Measurements from ENCODE around the gene FBLN1. TPM values are rescaled to one million over a fixed set of nuclear protein-coding genes. Genes with fewer than 3 reads are reported as not detected.

The FBLN1 gene
- polyA plus RNA-seq, 3 donors = 0.03 to 0.17 TPM; not detected in 1

DNA sequence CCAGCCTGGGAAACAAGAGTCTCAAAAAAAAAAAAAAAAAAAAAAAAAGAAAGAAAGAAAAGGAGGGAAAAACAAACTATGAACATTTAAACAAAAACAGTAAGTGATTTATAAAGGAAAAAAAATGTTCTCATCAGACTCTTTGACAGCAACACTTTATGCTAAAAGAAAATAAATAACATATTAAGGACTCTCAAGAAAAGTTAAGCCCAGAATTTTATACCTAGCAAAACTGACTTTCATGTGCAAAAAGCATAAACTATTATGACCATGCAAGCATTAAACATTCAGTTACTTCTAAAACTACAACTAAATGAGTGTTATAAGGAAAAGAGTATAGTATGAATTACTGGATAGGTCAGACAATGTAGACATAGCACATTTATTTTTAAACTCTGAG is 68.4 kb downstream of the FBLN1 start:
- intact Hi-C loops (cut with micrococcal nuclease) = loop anchor here in 1 of 2 donors (10.0 kb wide), 1 partner anchor 304 kb away; no protein-coding TSS in a partner anchor
- Histone ChIP-seq H3K4me1 (ENCODE audit: control insufficient read depth in 1 of 2, insufficient read depth in 2 of 2, low read length in 2 of 2) (no peaks in the 10 kb centered on the region), H3K4me2 (replicated peaks; ENCODE audit: extremely low read depth, low read length, poor library complexity, severe bottlenecking) (no peak overlapping the region), H3K4me3 (replicated peaks in 1 of 3; ENCODE audit: low read depth in 2 of 3, low read length in 3 of 3) (no peak overlapping the region), H3K27ac (ENCODE audit: low read depth in 1 of 2, low read length in 2 of 2) (no peak overlapping the region), H3K9ac (ENCODE audit: insufficient read depth, low read length, poor library complexity, severe bottlenecking) (no peak overlapping the region), H3K27me3 (ENCODE audit: control insufficient read depth in 2 of 2, insufficient read depth in 2 of 2, low read length in 2 of 2) (peaks cover 0 to 4% of the 10 kb centered on the region in 2 donors), H3K36me3 (replicated peaks in 1 of 2; ENCODE audit: control insufficient read depth in 1 of 2, insufficient read depth in 2 of 2, low read length in 2 of 2) (no peaks in the 10 kb centered on the region), H4K20me1 (ENCODE audit: insufficient read depth, low read length) (no peaks in the 10 kb centered on the region), H2AFZ (ENCODE audit: insufficient read depth, low read depth, low read length, poor library complexity, severe bottlenecking) (no peak overlapping the region), H3K9me3 (replicated peaks in 1 of 2; ENCODE audit: control insufficient read depth in 1 of 2, insufficient read depth in 1 of 2, low read length in 2 of 2) (peaks cover 4 to 8% of the 10 kb centered on the region in 2 donors), H3K79me2 (ENCODE audit: insufficient read depth, low read length) (no peaks in the 10 kb centered on the region)
- DNase-seq = no peak
- Mint-ChIP-seq H3K27me3 (ENCODE audit: low read depth in 3 of 3) (peaks cover 10 to 24% (median 21%) of the 10 kb centered on the region in 3 donors), H3K9me3 (peaks cover 2 to 36% (median 16%) of the 10 kb centered on the region in 7 donors), H3K27ac (no peak overlapping the region), H3K4me3 (no peak overlapping the region), H3K4me1 (peaks cover 5% of the 10 kb centered on the region), H3K36me3 (no peaks in the 10 kb centered on the region)
- TF ChIP-seq, protein P1, sequence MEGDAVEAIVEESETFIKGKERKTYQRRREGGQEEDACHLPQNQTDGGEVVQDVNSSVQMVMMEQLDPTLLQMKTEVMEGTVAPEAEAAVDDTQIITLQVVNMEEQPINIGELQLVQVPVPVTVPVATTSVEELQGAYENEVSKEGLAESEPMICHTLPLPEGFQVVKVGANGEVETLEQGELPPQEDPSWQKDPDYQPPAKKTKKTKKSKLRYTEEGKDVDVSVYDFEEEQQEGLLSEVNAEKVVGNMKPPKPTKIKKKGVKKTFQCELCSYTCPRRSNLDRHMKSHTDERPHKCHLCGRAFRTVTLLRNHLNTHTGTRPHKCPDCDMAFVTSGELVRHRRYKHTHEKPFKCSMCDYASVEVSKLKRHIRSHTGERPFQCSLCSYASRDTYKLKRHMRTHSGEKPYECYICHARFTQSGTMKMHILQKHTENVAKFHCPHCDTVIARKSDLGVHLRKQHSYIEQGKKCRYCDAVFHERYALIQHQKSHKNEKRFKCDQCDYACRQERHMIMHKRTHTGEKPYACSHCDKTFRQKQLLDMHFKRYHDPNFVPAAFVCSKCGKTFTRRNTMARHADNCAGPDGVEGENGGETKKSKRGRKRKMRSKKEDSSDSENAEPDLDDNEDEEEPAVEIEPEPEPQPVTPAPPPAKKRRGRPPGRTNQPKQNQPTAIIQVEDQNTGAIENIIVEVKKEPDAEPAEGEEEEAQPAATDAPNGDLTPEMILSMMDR (IDR thresholded peaks at IDR 0.05) = no peak

DNA sequence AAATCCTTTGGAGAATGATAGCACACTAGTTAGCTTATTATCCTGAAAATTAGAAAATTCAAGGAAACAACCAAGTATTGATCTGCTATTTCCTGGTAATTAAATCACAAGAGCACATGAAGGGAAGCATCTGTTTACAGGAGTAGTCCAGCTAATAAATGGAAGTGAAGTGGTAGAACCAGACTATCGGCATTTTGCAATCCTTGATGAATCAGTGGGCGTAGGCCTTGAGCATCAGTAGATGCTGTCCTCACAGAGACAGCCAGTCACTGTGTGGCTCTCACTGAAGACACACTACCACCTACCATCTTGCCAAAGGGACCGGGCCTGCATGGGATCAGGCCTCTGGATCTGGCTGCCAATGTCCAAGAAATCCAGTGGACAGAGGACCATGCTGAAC is 69.8 kb downstream of the FBLN1 start:
- Histone ChIP-seq H3K9me3 (replicated peaks in 1 of 2; ENCODE audit: control insufficient read depth in 1 of 2, insufficient read depth in 1 of 2, low read length in 2 of 2) (peaks cover 4 to 8% of the 10 kb centered on the region in 2 donors), H4K20me1 (ENCODE audit: insufficient read depth, low read length) (no peaks in the 10 kb centered on the region), H3K79me2 (ENCODE audit: insufficient read depth, low read length) (no peaks in the 10 kb centered on the region), H3K4me1 (ENCODE audit: control insufficient read depth in 1 of 2, insufficient read depth in 2 of 2, low read length in 2 of 2) (no peaks in the 10 kb centered on the region), H3K27me3 (ENCODE audit: control insufficient read depth in 2 of 2, insufficient read depth in 2 of 2, low read length in 2 of 2) (peaks cover 0 to 4% of the 10 kb centered on the region in 2 donors), H3K36me3 (replicated peaks in 1 of 2; ENCODE audit: control insufficient read depth in 1 of 2, insufficient read depth in 2 of 2, low read length in 2 of 2) (no peaks in the 10 kb centered on the region), H2AFZ (ENCODE audit: insufficient read depth, low read depth, low read length, poor library complexity, severe bottlenecking) (no peak overlapping the region), H3K4me2 (replicated peaks; ENCODE audit: extremely low read depth, low read length, poor library complexity, severe bottlenecking) (no peak overlapping the region), H3K27ac (ENCODE audit: low read depth in 1 of 2, low read length in 2 of 2) (no peak overlapping the region), H3K9ac (ENCODE audit: insufficient read depth, low read length, poor library complexity, severe bottlenecking) (no peak overlapping the region), H3K4me3 (replicated peaks in 1 of 3; ENCODE audit: low read depth in 2 of 3, low read length in 3 of 3) (no peak overlapping the region)
- peaks cover 6 to 27% (median 20%) of the 10 kb centered on the region in 3 donors for H3K27me3 Mint-ChIP-seq (ENCODE audit: low read depth in 3 of 3)
- no peaks in the 10 kb centered on the region for H3K36me3 Mint-ChIP-seq
- WGBS (ENCODE audit: insufficient coverage) = 92% methylated on average over 1 of the region's 3 CpGs
- DNase-seq = peak in 1 of 3 donors; percentile 4
- H3K27ac Mint-ChIP-seq = no peak overlapping the region
- peaks cover 5% of the 10 kb centered on the region for H3K4me1 Mint-ChIP-seq
- TF ChIP-seq, protein P1 (IDR thresholded peaks at IDR 0.05) = no peak
- H3K9me3 Mint-ChIP-seq = peaks cover 2 to 36% (median 16%) of the 10 kb centered on the region in 7 donors
- intact Hi-C loops (cut with micrococcal nuclease) = loop anchor here in 1 of 2 donors (10.0 kb wide), 1 partner anchor 302 kb away; no protein-coding TSS in a partner anchor
- no peak overlapping the region for H3K4me3 Mint-ChIP-seq

All from CD14-positive monocyte (primary cell).